GM21381 (cell line): ENCODE results near the gene AKAP8L.
"Not testable (repeated sequence)": the region's sequence is repeated elsewhere in the genome, so short reads cannot be mapped to it uniquely, and the experiment has no call there.

Source experiments
- ATAC-seq: cut with Tn5 transposase; IDR thresholded peaks from one replicate; pipeline ENCODE4 v1.9.1; 2021; ENCODE audit warnings: mild to moderate bottlenecking, moderate library complexity; ENCODE audit not compliant: unreplicated experiment

AKAP8L gene

DNA sequence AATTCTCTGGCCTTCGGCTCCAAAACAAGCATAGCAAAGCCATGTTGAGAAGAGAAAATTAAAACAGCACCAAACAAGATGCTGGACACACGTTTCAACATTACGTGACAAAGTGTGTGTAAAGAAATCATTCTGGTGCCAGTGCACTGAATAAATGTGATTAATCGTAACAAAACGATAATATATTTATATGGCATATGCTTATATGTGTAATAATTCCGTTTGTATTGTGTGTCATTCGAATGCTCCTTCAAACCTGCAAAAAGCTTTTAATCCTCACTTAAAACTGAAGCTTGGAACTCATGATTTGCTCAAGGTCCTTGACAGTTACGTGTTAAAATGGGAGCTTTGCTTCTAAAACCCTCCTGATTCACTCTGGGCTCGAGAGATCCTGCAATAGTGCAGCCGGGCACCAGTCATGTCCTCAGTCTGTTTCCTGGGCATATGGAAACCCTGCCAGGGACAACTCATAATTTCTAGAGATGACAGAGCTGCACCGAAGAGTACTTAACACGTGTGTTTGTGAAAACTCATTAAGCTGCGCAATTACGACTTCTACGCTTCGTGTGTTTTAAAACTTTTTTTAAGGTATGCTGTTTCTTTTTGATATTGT lies 731 bp upstream of the AKAP8L start:
- no peak for ATAC-seq

DNA sequence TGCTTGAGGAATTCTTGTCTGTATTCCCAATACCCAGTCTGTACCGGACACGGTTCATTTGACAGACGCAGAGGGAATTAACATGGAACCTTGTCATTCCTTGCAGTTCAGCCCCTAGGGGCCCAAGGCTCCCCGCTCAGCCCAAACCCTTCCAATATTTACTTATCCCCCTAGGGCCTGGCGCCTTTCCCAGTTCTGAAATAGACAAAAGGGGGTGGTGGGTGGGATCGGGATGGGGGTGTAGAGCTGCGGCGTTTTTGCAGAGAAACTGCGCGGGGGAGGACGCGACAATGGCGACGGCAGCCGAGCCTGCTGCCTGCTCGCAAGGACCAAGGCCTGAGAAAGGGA lies 583 bp downstream of the AKAP8L start:
- no peak for ATAC-seq

- no peak for ATAC-seq
These were observed 1.1 kb downstream of the AKAP8L start for GRCh38 chr19:15417699-15418098.

DNA sequence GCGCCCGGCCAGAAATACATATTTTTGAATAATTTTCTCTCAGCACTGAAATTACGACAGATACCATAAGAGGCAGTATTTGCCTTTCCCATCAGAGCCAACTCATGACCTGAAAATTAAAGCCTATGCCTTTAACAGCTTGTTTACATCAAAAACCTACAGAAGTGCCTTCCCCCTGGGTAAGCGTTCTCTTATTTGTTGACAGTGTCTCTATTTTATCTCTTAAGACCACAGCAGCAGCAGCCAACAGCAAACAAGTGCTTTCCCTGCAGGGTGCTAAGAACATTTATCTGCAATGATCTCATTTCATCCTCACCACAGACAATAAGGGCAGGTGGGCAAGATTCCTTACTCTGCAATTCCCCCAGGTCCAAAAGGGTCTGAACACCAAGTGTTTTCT lies 6.0 kb downstream of the AKAP8L start:
- ATAC-seq = no peak

DNA sequence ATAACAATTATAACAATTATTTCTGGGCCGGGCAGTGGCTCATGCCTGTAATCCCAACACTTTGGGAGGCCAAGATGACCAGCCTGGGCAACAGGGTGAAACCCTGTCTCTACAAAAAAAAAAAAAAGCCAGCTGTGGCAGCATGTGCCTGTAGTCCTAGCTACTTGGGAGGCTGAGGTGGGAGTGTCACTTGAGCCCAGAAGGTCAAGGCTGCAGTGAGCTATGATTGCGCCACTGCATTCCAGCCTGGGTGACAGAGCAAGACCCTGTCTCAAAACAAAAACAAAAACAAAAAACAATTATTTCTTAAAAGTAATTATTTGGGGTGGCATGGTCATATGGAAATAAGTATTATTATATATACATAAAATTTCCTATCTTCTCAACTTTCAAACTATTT lies 7.4 kb downstream of the AKAP8L start:
- ATAC-seq = not testable (repeated sequence)

DNA sequence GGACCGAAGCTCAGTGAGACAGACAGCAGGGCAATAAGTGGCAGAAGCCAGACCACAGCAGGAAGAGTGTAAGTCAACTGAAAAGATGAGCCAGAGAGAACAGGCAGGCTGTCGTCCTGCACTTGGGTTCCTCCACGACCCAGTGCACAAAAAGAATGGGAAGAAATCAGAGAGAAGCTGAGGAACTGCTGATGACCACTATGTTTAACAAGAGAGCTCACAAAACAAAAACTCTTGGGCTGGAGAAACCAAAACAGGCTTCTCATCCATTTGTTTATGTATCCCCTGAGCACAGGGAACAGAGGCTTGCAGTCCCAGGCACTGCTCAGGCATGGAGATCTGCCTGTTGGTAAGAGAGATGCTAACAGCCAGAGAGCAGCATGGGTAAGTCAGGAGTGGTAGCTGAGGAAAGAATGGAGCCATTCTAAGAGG lies 14.0 kb downstream of the AKAP8L start:
- ATAC-seq = no peak

- ATAC-seq = no peak
These were observed 14.6 kb downstream of the AKAP8L start for GRCh38 chr19:15404097-15404779.

GRCh38 chr19:15403151-15403531 lies 15.6 kb downstream of the AKAP8L start:
- no peak for ATAC-seq

- no peak for ATAC-seq
These were observed 16.2 kb downstream of the AKAP8L start for GRCh38 chr19:15402411-15403150.

DNA sequence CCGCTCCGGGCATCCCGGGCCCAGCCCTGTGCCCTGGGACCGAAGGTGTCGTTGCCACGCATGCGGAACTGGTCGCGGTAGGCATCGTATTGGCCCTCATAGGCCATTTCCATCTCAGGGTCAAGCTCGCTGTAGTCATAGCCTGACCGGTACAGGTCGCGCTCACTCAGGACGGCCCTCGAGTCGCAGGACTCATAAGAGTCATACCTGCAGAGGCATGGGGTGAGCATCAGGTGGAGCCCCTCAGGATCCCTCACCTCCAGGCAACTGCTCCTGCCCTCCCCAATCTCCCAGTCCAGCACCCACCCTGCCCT lies 17.4 kb downstream of the AKAP8L start:
- ATAC-seq = no peak

DNA sequence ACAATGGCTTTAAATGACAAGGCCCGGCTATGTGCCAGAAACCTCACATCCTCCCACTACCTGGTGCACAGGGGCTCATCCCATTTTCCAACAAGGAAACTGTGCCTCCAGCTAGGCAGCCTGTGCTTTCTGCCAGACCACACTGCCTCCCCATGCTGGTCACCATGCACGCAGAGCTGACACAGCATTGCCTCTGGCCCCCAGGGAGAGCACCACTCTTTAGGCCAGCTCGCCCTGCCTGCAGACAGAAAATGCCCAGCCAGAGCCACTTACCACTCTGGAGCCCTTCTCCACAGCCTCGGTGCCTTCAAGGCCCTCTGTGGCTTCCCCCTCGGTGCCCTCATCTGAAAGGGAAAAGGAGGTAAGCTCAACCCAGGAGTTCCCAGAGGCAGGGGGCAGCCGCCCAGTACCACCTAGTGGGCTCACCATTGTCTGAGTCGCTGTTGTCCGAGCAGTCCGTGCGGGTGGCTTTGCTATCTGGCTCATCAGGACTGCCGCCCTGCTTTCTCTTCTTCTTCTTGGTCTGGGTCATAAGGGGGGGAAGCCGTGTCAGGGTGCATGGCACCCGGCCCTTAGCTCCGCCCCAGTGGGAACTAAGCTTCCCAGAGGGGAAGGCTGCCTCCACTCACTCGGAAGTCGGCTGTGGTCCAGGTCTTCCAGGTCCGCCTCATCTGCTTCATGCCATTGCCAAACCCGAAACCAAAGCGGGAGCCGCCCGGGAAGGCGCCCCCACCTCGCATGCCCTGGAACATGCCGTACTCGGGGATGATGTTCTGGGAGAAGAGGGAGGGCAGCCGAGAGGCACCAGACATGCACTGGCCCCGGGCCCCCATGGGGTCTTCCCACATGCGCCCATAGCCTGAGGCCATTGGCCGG lies 18.0 kb downstream of the AKAP8L start:
- no peak for ATAC-seq

DNA sequence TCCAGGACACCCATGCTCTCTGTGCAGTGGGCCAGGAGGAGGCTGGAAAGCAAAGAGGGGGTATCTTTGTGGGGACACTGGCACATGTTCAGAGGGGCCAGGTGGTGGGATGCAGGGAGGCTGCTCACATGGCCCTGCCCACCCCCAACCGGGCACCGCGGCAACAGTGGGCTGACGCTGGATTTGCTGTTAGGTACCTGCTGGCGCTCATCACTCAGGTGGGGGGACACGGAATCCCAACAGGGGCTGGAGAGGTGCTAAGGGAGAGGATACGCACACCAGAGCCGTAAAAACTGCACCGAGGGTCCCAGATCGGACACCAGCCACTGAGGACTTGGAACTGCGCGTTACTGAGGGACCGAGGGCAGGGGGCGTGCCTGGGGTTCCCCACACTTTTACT lies 19.2 kb downstream of the AKAP8L start:
- ATAC-seq = no peak

- ATAC-seq = no peak
These were observed 19.6 kb downstream of the AKAP8L start for GRCh38 chr19:15399234-15399515.

DNA sequence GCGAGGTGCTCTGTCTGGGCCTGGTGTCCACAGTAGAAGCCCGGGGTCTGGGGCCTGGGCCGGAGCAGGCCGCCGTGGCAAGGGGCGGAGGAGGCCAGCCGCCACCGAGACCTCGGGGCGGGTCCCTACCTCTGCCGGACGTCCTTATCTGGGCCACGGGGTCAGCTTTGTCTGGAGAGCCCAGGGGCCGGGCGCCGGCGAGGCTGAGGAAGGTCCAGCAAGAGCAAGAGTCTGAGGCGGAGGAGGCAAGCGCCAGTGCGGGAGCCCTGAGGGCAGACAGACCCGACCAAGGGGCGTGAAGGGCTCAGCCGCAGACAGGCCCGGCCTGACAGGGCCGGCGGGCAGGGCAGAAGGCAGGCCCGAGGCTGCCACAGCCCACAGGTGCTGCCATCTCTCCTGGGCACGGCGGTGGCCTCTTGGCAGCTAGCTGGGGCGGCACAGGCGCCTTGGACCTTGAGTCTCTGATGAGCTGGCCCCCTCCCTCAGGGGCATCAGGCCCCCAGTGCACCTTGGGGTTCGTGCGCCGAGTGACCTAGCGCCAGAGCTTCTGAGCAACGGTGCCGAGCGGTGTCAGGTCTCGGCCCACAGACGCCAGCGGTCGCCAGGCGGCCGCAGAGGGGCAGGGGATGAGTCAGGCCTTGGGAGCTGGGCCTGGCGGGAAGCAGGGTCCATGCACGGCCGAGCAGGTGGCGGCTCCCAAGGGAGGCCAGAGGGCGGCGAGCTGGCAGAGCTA lies 20.1 kb downstream of the AKAP8L start:
- no peak for ATAC-seq

DNA sequence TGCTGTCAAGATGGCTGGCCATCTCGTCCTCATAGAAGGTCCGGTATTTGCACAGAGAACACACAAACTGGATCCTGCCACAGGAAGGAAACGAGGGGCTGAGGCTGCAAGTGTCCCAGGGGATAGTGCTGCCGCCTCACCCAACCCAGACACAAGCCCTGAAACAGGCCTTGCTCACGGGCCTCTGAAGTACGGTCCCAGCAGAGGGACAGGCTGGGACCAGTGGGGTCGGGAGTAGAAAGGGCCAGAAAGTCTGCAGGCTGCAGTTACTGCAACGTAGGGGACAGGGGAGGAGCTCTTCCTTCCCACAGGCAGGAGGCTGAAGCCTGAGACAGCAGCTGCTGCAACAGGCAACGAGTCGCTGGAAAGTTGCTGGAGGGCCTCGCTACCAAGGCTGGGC lies 21.0 kb downstream of the AKAP8L start:
- no peak for ATAC-seq

DNA sequence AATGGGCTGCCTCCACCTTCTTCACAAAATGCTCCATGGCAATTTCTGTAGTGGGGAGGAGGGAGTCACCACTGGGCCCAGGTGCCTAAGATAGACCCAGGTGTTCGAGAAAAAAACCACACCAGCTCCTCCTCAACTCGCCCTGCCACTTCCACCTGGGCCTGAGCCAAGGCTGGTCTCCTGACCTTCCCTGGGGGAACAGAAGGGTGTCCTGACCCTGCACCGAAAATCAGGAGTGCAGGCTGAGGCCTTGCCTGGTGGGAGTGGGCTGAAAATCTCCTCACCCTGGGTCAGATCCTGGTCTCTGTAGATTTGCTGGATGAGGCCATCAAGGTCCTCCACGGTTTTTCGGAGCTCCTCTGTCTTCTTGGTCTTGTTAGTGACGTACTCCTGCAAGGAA lies 21.6 kb downstream of the AKAP8L start:
- no peak for ATAC-seq

DNA sequence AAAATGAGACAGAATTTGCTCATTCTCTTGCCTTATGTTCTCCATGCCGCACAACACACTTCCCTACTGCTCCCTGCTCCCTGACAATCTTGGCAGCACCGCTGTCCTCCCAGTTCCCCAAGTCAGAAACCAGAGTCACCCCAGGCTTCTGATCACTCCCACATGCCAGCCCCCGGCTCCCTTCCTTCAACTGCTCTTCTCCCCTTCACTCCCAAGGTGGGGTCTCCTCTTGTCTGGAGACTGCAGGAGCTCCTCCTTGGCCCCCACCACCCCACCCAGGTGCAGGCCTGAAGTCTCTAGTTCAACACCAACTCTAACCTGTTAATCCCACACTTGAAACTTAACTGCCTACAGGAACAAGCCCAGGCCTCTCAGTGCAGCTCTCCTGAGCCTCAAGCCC lies 22.4 kb downstream of the AKAP8L start:
- ATAC-seq = no peak

DNA sequence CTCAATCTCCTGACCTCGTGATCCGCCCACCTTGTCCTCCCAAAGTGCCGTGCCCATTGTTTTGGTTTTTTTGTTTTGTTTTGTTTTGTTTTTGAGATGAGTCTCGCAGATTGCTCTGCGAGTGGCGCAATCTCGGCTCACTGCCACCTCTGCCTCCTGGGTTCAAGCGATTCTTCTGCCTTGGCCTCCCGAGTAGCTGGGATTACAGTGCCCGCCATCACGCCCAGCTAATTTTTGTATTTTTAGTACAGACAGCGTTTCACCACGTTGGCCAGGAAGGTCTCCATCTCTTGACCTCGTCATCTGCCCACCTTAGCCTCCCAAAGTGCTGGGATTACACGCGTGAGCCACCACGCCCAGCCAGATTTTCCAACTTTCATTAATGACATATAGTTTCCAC lies 23.5 kb downstream of the AKAP8L start:
- ATAC-seq = not testable (repeated sequence)

GRCh38 chr19:15394426-15394825 lies 24.4 kb downstream of the AKAP8L start:
- ATAC-seq = no peak

DNA sequence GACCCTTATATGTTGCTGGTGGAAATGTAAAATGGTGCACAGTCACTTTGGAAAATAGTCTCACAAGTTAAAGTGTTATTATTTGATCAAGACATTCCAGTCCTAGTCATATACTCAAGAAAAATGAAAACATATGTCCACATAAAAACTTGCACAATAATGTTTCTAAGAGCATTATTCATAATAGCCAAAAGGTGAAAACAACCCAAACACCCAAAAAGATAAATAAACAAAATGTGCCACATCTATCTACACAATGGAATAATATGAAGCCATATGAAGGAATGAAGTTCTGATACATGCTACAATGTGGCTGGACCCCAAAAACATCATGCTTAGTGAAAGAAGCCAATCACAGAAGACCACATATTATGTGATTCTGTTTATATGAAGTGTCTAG lies 24.8 kb downstream of the AKAP8L start:
- ATAC-seq = no peak

DNA sequence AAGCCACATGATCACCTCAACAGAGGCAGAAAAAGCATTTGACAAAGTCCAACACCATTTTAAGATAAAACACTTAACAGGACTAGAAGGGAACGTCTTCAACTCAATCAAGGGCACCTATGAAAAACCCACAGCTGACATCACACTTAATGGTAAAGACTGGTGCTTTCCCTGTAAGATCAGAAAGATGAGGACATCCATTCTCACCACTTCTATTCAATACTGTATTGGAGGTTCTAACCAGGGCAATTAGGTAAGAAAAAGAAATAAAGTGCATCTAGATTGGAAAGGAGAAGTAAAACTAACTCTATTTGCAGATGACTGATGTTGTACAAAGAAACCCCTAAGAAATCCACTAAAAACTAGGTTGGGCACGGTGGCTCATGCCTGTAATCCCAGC lies 28.0 kb downstream of the AKAP8L start:
- no peak for ATAC-seq
